HT-29 (cell line): Measurements from ENCODE around the gene VAV2. TPM values are rescaled to one million over a fixed set of nuclear protein-coding genes. Genes with fewer than 3 reads are reported as not detected.
A peak's percentile ranks its signal among the peaks of the same experiment; 100 is the strongest.
"Not testable (repeated sequence)": the region's sequence is repeated elsewhere in the genome, so short reads cannot be mapped to it uniquely, and the experiment has no call there.

Source experiments
- DNase-seq: peaks from one replicate; pipeline ENCODE4 v3.0.0-alpha.2; 2015; ENCODE audit warnings: low spot score
- total RNA-seq: library from RNA; depleted of rRNA; stranded (reverse); fragments of >200 nt; shearing (Covaris generic); gene quantifications from 2 replicates; pipeline ENCODE4 v1.2.3, GENCODE V29; 2014

Gene VAV2
- total RNA-seq, 1 experiment from 2014 or later: 20.3 TPM

DNA sequence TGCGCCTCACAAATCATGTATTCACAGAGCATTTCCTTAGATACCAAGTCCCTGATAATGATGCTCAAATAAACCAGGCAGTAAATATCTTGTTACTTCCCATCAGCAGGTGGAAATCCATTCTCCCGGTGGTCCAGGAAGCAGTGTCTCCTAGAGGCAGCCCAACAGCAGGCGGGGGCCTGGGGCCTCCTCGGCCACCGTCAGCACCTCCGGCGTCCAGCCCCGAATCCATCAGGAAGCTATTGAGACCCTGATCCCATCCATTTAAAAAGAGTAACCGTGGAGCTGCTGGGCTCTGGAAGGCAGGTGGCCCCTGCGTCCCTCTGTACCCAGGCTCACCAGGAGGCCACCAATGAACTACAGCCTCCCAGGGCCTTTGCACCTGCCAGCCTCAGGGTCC, 54.0 kb downstream of the VAV2 start:
- no peak for DNase-seq

DNA sequence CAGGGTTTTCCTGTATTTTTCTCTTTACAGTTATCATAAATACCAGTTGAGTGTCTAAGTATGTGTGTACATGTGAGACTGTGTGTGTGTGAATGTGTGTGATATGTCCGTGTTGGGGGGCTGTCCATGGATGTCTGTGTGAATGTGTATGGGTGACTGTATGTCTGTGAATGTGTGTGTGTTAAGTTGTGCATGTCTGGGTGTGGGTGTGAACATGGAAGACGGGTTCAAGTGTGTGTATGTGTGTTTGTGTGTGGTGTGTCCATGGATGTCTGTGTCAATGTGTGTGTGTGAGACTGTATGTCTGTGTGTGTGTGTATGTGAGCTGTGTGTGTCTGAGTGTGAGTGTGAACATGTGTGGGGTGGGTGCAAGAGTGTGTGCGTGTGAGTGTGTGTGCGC, 55.0 kb downstream of the VAV2 start:
- DNase-seq: no peak

DNA sequence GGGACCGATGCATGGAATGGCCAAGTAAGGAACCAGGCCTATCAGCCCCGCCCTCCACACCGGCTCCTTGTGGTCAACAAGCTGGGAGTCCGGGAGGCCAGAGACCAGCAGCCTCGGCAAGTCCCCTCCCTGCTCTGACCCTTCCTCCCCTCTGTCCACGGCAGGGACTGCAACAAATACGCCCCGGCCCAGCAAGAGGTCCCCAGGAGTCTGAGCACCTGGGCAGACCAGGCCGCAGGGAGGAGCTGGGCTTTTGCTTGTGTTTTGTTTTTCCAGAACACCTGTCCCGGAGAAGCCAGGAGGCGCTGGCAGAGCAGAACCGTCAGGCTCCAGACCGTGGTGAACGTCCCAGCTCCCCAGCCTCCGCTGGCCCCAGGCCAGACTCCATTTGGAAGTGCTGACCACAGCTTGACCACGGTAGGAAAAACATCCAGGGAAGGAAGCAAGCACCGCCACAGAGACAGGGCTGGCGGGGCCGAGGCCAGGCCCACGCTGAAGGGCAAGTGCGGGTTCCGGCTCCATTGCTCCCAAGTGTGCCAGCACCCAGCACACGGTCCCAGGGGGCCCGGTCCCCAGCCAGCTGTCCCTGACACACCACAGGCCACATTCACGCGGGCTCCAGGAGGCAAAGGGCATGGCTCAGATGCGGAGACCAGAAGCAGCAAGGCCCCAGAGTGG, 56.7 kb downstream of the VAV2 start:
- peak; percentile 16 for DNase-seq

DNA sequence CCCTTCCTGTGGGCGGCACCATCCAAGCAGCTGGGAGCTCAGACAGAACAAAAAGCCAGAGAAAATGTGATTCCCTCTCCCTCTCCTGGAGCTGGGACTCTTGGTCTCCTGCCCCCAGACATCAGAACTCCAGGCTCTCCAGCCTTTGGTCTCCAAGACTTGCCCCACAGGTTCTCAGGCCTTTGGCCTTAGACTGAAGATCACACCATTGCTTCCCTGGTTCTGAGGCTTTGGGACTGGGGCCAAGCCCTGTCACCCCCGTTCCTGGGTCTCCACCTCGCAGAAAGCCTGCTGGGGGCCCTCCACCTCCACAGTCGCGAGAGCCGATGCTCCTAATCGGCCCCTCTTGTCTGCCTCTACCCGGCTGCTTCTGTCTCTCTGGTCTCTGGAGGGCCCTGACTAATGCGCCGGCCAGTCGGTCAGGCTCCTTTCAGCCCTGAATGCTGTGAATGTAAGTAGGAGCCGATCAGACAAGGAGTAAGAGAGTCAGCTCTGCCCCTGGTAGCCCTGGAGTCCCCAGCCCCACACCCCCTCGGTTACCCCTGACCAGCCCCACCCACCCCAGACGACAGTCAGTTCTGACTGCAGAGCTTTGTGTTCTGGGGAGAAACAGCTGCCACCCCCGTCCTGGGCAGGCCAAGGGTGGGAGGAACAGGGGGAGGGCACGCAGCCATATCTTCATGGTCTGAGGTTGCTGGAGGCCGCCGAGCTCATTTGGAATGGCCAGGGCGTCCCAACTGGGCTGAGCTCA, 57.5 kb downstream of the VAV2 start:
- no peak for DNase-seq

DNA sequence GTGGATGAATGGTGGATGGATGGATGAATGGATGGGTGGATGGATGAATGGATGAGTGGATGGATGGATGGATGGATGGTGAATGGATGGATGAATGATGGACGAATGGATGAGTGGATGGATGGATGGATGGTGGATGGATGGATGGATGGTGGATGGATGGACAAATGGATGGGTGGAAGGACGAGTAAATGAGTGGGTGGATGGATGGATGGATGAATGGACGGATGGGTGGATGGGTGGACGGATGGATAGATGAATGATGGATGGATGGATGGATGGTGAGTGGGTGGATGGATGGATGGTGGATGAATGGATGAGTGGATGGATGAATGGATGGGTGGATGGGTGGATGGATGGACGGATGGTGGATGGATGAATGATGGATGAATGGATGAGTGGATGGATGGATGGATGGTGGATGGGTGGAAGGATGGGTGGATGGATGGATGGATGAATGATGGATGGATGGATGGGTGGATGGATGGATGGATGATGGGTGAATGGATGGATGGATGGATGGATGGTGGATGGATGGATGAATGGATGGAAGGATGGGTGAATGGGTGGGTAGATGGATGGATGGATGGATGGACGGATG, 58.6 kb downstream of the VAV2 start:
- no peak for DNase-seq

DNA sequence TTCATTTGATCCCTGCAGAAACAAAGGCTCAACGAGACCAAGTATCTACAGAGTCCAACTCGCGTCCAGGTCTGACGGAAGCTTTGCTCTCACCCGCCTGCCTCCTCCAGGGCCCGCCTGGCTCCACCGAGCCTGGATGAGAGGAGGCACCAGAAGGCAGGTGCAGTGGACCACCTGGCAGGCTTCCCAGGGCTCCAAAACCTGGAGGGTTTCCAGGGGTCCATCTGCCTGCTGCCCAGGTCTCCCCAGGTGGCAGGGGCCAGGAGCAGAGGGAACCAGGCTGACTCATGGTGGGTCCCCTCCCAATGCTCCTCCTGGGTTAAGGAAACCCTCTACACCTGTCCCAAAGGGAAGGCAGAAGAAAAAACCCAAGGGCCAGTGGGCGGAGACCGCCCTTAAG, 59.5 kb downstream of the VAV2 start:
- no peak for DNase-seq

DNA sequence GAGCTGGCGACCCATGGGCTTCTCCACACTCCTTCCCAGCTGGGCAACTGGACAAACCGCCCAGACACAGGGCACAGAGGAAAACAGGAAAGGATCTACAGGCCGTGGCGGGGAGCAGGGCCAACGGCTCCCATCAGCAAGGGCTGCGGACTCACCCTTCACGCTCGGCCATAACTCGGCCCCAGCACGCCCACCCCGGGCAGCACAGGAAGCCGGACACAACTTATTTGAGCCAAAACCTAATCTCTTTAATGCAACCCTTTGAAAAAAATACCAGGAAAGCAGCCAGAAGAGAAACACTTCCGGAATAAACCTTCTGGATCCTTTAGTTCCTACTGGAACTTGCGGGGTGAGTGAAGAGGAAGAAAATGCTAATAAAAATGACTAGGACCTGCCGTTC, 59.9 kb downstream of the VAV2 start:
- DNase-seq: no peak

DNA sequence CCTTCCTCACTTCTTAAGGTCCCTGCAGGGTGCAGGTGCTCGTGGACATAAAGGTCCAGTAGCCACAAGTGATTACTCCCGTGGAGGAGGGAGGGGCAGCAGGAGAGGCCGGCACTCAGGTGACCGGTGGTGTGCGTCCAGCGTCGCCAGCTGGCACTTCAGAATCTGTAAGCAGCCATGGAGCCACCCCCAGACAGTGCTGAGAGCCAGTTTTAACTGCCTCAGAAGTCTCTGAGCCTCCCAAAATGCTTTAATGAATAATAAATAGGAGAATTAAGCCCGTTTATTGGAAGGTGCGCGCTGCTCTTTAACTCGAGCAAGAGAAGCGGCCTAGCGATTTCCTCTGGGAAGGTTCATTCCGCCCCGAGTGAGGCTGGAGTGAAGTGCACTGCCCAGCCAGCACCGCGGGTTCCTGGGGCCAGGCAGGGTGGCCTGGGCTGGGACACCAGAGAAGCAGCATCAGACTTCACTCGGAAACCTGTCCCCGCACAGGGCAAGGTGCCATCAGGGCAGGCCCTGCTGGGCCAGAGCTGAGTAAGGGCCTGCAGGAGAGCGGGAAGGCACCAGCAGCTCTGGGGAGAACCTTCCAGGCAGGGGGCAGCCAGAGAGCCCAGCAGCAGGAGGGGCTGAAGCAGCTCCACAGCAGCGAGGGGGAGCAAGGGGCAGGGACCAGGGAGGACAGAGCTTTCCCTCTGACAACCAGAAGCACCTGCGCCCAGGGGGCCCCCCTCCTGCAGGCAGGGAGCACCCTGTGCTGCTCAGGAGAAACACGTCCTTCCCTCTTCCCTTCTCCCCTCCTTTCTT, 61.2 kb downstream of the VAV2 start:
- no peak for DNase-seq

DNA sequence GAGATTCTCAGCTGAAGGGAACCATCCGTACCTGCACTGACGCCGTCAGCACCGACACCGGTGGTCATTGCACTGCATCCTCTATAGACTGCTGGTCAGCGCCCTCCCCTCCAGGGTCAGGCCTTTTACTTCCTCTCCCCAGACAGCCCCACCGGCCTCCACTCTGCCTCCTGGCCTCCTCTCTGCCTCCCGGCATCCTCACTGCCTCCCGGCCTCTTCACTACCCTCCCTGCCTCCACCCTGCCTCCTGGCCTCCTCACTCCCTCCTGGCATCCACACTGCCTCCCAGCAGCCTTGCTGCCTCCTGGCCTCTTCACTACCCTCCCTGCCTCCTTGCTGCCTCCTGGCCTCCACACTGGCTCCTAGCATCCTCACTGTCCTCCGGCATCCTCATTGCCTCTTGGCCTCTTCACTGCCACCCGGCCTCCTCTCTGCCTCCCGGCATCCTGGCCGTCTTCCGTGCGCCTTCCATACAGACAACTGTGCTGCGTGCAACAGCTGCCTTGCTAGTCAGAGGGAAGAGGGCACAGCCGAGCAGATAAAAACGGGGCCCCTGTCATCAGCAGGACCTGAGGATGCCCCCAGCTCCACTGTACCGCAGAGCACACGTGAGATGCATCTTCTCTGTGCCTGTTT, 62.0 kb downstream of the VAV2 start:
- no peak for DNase-seq

DNA sequence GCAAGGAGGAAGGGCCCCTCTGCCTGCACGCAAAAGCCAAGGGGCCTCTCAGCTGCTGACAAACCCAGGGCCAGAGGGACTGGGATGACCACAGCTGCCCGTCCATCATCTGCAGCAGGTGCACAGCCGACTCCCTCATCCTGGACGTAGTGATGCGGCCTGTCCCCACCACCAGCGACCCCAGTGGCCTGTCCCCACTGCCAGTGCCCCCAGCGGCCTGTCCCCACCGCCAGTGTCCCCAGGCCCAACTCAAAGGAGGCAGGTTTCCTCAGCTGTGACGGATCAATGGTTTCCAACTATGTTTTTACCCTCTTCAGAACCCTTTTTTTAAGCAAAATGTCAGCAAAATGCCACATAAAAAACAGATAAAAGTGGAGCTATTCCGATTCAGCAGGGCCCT, 62.5 kb downstream of the VAV2 start:
- no peak for DNase-seq

DNA sequence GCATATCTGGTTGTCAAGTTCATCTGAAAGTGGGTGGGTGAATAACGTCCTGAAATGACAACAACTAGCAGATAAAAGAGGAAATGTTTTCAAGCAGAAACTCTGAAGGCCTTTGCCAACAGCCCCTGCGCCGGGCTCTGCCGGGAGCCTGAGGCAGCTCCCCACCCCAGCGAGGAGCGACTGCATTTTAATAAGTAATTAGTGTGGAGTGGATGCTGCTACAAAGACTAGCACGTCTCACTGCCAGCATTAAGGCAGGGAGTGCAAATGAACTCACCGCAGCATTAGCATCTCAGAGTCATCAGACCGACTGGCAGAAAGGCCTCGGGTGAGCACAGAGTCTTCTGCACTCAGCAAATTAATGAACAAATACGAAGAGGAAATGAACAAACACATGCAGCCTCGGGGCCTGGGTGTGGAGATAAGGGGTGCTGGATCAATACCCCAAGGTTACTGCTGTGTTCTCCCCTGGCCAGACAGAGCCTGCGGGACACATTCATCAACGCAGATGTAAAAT, 63.8 kb downstream of the VAV2 start:
- DNase-seq: no peak

DNA sequence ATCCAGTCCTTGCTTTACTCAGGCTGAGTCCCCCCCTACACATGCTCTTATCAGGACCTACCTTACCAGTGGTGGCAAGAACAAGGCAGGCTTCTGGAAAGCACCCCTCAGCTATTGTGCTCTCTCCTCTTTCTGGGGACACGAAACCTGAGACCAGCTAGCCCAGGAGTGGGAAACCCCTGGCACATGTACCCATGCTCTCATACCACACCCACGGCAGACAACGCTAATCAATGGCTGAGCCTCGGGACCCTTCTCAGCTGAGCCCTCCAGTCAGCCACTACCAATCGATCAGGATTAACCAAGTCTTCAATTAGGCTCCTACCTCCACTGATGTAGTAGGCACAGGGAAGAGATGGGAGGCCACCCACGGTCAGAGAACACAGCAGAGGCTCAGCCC, 65.1 kb downstream of the VAV2 start:
- DNase-seq: no peak

DNA sequence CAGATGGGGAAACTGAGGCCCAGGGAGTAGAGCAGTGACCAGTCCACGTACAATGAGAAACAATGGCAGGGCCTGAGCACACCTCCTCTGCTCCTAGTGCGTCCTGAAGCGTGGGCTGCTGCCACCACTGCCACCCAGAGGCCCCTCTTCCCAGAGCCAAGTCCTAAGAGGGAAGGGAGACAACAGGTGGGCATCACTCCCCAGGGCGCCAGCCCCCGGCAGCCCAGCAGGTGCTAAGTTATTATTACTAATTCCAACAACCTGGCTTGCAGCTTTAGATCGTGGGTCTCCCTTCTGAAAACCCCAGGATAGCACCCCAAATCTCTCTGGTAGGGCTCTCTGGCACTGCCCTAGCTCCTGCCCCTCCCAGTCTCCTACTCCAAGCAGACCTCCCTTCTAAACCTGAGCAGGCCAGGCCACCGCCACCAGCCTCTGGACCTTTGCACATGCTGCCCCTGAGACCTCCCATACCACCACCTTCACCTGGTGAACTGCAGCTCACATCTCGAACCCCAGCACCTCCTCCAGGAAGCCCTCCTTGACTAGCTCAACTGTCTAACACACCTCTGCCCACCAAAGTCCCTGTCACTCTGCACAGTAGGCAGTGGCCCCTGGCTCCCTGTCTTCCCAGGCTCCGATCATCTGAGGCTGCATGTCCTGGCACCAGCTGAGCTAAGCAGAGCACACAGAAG, 65.8 kb downstream of the VAV2 start:
- no peak for DNase-seq

DNA sequence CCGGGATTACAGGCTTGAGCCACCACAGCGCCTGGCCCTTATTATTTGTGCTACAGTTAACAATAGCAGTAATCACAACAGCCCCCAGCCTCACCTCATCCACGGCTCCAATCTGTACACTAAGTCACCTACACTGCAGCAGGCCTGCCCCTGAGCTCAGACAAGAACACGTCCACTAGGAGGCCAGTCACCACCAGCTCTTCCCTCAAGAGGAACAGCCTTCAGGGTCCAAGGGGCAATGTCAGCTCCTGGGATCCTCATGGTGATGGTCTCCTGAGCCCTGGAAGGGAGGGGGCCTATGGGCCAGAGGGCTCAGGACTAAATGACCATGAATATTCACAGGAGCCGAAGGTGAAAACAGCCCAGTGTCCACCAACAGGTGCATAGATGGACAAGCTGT, 67.7 kb downstream of the VAV2 start:
- no peak for DNase-seq

DNA sequence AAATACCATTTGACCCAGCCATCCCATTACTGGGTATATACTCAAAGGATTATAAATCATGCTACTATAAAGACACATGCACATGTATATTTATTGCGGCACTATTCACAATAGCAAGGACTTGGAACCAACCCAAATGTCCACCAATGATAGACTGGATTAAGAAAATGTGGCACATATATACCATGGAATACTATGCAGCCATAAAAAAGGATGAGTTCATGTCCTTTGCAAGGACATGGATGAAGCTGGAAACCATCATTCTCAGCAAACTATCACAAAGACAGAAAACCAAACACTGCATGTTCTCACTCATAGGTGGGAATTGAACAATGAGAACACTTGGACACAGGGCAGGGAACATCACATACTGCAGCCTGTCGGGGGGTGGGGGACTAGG, 68.5 kb downstream of the VAV2 start:
- DNase-seq: not testable (repeated sequence)

DNA sequence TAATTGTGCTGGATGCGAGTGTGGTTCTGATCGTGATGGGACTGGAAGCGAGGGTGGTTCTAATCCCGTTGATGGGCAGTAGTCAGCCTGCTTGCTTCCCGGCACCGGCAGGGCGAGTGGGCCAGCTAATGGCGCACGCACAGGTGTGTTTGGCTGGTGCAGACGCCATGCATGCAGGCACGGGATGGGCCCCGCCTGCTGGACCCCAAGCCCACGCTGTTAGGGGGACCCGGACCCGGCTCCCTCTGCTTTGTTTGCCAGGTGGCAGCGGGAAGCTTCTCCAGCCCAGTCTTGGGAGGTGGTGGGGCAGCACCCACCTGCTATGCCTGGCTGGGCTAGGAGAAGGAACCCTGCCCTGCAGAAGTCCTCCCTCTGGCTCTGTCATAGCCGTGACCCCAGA, 70.3 kb downstream of the VAV2 start:
- no peak for DNase-seq

DNA sequence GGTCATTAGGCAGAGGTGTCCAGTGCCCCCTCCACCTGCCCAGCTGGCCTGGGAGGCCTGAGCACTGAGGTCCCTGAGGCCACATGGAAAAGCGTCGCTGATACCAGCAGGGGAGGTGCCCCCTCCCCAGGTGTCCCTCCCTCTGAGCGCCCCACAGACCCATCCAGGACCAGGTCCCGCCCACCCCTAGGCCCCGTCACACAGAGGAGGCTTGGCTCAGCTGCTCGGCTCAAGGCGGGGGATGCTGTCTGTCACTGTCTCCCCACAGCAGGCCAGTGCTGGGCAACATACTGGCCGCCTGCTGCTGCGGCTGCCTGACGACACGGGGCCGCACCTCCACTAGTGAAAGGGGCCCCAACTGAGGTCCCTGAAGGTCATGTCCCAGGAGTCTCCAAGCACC, 71.7 kb downstream of the VAV2 start:
- DNase-seq: no peak

DNA sequence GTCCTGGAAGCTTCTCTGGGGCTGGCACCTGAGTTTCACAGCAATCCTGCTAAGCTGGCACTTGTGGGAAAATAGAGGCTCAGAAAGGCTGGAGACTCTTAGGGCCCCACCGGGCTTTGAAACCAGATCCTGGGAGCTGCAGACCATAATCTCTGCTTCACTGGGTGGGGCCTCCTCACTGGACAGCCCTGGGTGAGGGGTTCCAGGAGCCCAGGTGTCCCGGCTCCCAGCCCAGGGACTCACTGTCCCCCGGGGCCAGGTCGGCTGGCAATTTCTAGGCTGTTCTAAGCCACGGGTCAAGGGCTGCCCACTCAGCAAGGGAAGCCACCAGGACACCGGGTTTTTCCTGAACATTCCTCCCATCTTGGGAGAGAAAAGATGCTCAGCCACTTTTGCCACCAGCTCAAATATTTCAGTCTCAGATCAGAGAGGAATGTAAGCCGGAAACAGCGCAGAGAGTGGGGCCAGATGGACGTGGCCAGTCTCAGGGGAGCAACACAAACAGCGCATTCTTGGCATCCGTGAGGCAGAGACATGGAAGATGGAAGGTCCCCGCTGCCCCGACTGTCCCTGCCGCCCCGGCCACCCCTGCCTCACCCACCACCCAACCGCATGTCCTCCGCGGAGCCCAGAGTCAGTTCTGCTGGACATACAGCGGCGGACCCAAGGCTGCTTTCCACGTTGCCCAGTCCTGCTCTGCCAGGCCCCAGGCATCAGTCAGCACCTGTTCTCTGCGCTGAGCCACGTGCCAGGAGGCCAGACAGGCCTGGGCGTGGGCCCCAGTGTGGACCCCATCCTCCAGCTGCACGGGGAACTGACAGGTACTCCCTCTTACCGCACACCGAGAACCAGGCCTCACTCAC, 72.6 kb downstream of the VAV2 start:
- DNase-seq: no peak

DNA sequence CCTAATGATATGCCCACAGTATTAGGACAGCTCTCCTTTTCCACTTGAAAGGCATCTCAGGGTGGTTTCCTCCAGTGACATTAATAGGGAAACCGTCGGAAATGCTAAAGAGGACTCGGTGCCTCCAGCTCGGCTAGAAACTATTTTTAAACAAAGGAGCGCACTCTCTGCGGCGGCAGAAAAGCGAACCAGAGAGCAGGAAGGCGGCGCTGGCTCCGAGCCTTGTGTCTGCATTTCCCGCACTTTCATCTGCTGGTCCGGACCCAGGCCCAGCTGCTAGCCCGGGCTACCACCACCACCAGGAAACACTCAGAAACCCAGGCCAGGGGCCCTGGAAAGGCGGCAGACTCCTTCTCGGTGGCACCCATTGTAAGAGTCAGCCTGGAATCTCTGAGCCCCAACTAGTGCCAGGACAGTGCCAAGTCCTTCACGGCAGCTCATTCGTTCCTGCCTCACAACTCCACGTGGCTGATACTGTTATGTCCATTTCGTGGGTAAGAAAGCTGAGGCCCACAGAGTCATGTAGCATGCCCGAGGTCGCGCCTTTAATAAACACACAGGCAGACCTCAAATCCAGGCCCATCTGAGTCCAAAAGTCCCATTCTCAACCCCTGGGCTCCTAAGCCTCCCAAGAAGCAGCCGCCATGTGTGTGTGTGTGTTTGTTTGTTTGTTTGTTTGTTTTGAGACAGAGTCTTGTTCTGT, 73.9 kb downstream of the VAV2 start:
- no peak for DNase-seq
